A549 (cell line): ENCODE data around the gene ANO2. TPM values are rescaled to one million over a fixed set of nuclear protein-coding genes. Genes with fewer than 3 reads are reported as not detected.

Source experiments
- ATAC-seq, 2 experiments: fragments of 200-7000 bp in 1 of 2; fragments of >200 bp in 1 of 2; cut with Nextera tagmentation in 1 of 2; cut with Tn5 transposase in 1 of 2; 3 replicates each; pipeline versions ENCODE4 v1.8.0 to v1.9.1; 2018 to 2020; ENCODE audit warnings: mild to moderate bottlenecking in 1 of 2, moderate library complexity in 1 of 2
- CTCF ChIA-PET: fragments of 300-600 bp; sonication (Branson Sonifier 250); formaldehyde crosslinking; extraction: SDS; loops from one replicate; lab custom pipeline; 2021; ENCODE audit warnings: antibody characterized with exemption, inconsistent platforms; lab: Yijun Ruan, JAX
- POLR2A ChIA-PET: fragments of 350-600 bp; formaldehyde crosslinking; extraction: SDS; loops from one replicate; lab custom pipeline; 2021; ENCODE audit warnings: antibody characterized with exemption, inconsistent platforms; lab: Yijun Ruan, JAX
- DNase-seq, 2 experiments: peaks; one replicate each; pipeline versions ENCODE4 v3.0.0 to v3.0.0-alpha.2; 2011 to 2016; ENCODE audit warnings: low read depth in 1 of 2, low spot score in 1 of 2
- FAIRE-seq: peaks from 2 replicates; lab custom pipeline; 2011; peaks lifted over from hg19 to GRCh38; lab: Jason Lieb, UNC
- H3K27ac ChIP-seq, 2 experiments: fragments of >200 bp; sonication (Bioruptor Twin); formaldehyde crosslinking; 3 replicates each; pipeline ENCODE4 v1.5.1; 2016 to 2017
- H3K4me1 ChIP-seq: fragments of >200 bp; sonication (Bioruptor Twin); formaldehyde crosslinking; 3 replicates; pipeline ENCODE4 v1.6.1; 2016
- H3K4me2 ChIP-seq: fragments of >200 bp; sonication (Bioruptor Twin); formaldehyde crosslinking; 3 replicates; pipeline ENCODE4 v1.6.1; 2016
- H3K4me3 ChIP-seq: fragments of >200 bp; sonication (Bioruptor Twin); formaldehyde crosslinking; 3 replicates; pipeline ENCODE4 v1.5.1; 2016
- H3K9me3 ChIP-seq: fragments of >200 bp; sonication (Bioruptor Twin); formaldehyde crosslinking; 3 replicates; pipeline ENCODE4 v1.6.1; 2016
- CBX8 ChIP-seq: fragments of 200-600 bp; sonication (generic); IDR thresholded peaks from 2 replicates; pipeline ENCODE4 v1.6.1; 2016
- CTCF ChIP-seq: fragments of >200 bp; sonication (Bioruptor Twin); formaldehyde crosslinking; IDR thresholded peaks from 3 replicates; pipeline ENCODE4 v1.5.1; 2016
- E2F6 ChIP-seq: IDR thresholded peaks from 2 replicates; pipeline ENCODE4 v1.6.1; 2012; ENCODE audit warnings: low read depth, borderline replicate concordance
- EHF ChIP-seq: fragments of 250-450 bp; sonication (Bioruptor Pico); IDR thresholded peaks from 2 replicates; pipeline ENCODE4 v1.5.0; 2020; ENCODE audit warnings: mild to moderate bottlenecking
- EHMT2 ChIP-seq: fragments of 200-600 bp; sonication (generic); IDR thresholded peaks from 2 replicates; pipeline ENCODE4 v1.6.1; 2016; ENCODE audit warnings: antibody characterized with exemption, low read depth, mild to moderate bottlenecking, moderate library complexity
- ESRRA ChIP-seq: fragments of 150-350 bp; IDR thresholded peaks from 2 replicates; pipeline ENCODE4 v1.6.1; 2014; ENCODE audit warnings: mild to moderate bottlenecking, low read length, borderline replicate concordance
- FOSB ChIP-seq: fragments of 250-450 bp; sonication (Bioruptor Pico); IDR thresholded peaks from 2 replicates; pipeline ENCODE4 v1.5.0; 2020; ENCODE audit warnings: mild to moderate bottlenecking, moderate library complexity
- FOXS1 ChIP-seq: fragments of 250-450 bp; sonication (Bioruptor Pico); IDR thresholded peaks from 2 replicates; pipeline ENCODE4 v1.5.0; 2020; ENCODE audit warnings: mild to moderate bottlenecking, moderate library complexity
- GATA3 ChIP-seq: IDR thresholded peaks from 2 replicates; pipeline ENCODE4 v1.6.1; 2012; ENCODE audit warnings: borderline replicate concordance
- HES2 ChIP-seq: fragments of >200 bp; sonication (Bioruptor Twin); formaldehyde crosslinking; IDR thresholded peaks from 2 replicates; pipeline ENCODE4 v1.6.1; 2016
- HEYL ChIP-seq: fragments of 250-450 bp; sonication (Bioruptor Pico); IDR thresholded peaks from 2 replicates; pipeline ENCODE4 v1.8.0; 2021; ENCODE audit warnings: mild to moderate bottlenecking, moderate library complexity
- MAFK ChIP-seq: fragments of 450-650 bp; IDR thresholded peaks from 2 replicates; pipeline ENCODE4 v1.6.1; 2014; ENCODE audit not compliant: partially characterized antibody
- NFE2L2 ChIP-seq: fragments of 150-350 bp; conservative IDR thresholded peaks from 2 replicates; pipeline ENCODE4 v1.6.1; 2014; ENCODE audit warnings: low read length
- NPAS2 ChIP-seq: fragments of 250-450 bp; sonication (Bioruptor Pico); IDR thresholded peaks from 2 replicates; pipeline ENCODE4 v1.8.0; 2022; ENCODE audit warnings: mild to moderate bottlenecking, moderate library complexity, borderline replicate concordance
- NR3C1 ChIP-seq: fragments of >200 bp; sonication (Bioruptor Twin); formaldehyde crosslinking; IDR thresholded peaks from 3 replicates; pipeline ENCODE4 v1.6.1; 2017
- PBX3 ChIP-seq: IDR thresholded peaks from 2 replicates; pipeline ENCODE4 v1.6.1; 2012
- POLR2A ChIP-seq: IDR thresholded peaks from 2 replicates; pipeline ENCODE4 v1.6.1; 2012; ENCODE audit warnings: mild to moderate bottlenecking, low read length
- POLR2AphosphoS2 ChIP-seq: conservative IDR thresholded peaks from 2 replicates; pipeline ENCODE4 v1.6.1; 2012; ENCODE audit warnings: low read length, improper control_type of control experiment, inconsistent platforms
- RARB ChIP-seq: fragments of 250-450 bp; sonication (Bioruptor Pico); IDR thresholded peaks from 2 replicates; pipeline ENCODE4 v1.8.0; 2021; ENCODE audit warnings: mild to moderate bottlenecking, moderate library complexity
- RNF2 ChIP-seq: fragments of 200-600 bp; sonication (generic); IDR thresholded peaks from 2 replicates; pipeline ENCODE4 v1.6.1; 2016; ENCODE audit warnings: low read depth, mild to moderate bottlenecking, antibody characterized with exemption, moderate library complexity, borderline replicate concordance
- SMC3 ChIP-seq: fragments of >200 bp; sonication (Bioruptor Twin); formaldehyde crosslinking; IDR thresholded peaks from 3 replicates; pipeline ENCODE4 v1.6.1; 2018; ENCODE audit warnings: inconsistent platforms
- SREBF2 ChIP-seq: fragments of 450-650 bp; IDR thresholded peaks from 2 replicates; pipeline ENCODE4 v1.6.1; 2014; ENCODE audit warnings: mild to moderate bottlenecking, moderate library complexity
- TFCP2L1 ChIP-seq: fragments of 250-450 bp; sonication (Bioruptor Pico); IDR thresholded peaks from 2 replicates; pipeline ENCODE4 v1.5.0; 2021; ENCODE audit warnings: mild to moderate bottlenecking
- ZC3H11A ChIP-seq: fragments of 450-650 bp; IDR thresholded peaks from 2 replicates; pipeline ENCODE4 v1.6.1; 2014; ENCODE audit warnings: antibody characterized with exemption, mild to moderate bottlenecking
- ZNF302 ChIP-seq: fragments of 250-450 bp; sonication (Bioruptor Pico); IDR thresholded peaks from 2 replicates; pipeline ENCODE4 v1.9.0; 2021; ENCODE audit warnings: inconsistent platforms, mild to moderate bottlenecking, moderate library complexity
- WGBS: methylation state at CpG from one replicate; pipeline ENCODE4 v1.1.6; 2017; ENCODE audit errors: missing lambda C conversion rate; 5-methylcytosine and 5-hydroxymethylcytosine counted together
- polyA plus RNA-seq, 4 experiments: library from polyadenylated mRNA; depleted of rRNA in 3 of 4; stranded (reverse); fragments of >200 nt; fragmentation: RNase III in 1 of 4; extraction: RNeasy Plus Mini Kit Qiagen cat#74134 plus additional on column Dnase treatment in 1 of 4; gene quantifications; 2 replicates in 3 of 4; 3 replicates in 1 of 4; pipeline ENCODE4 v1.2.3, GENCODE V29; 2011 to 2017
- TF ChIP-seq, protein P1 (sequence below): fragments of 250-450 bp; sonication (Bioruptor Pico); IDR thresholded peaks from 2 replicates; pipeline ENCODE4 v1.5.0; 2020; ENCODE audit warnings: low read depth, mild to moderate bottlenecking, moderate library complexity

ANO2 gene
- polyA plus RNA-seq, 2 of the 4 experiments (the other 2 are of a cell fraction): not detected

DNA sequence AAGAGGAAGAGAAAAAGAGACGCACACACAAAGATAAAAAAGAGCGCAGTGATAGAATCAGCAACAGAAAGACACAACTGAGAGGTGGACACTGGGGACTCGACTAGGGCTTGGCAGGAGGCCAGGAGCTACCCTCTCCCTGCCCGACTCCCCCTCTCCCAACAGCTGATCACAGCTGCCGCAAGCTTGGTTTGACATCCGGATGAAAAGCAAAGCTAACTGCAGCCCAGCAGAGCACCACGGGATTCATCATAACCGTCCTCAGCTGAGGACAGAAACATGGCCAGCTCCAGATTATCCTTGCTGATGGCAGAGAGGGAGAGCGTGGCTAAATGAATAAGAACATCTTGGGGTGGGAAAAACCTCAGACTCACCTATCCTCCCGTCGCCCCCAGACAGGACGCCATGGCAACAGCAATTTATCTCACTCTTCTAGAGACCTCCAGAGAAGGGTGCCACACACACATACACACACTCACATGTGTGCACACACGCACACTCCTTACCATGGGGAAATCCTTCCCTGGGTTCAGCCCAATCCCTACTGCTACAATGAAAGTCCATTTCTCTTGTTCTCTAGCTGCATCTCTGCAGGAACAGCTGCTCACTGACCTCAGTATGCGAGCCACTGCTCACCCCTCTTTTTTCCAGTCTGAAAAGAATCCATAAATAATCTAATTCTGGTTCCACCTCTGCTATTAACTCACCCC, 377.9 kb downstream of the ANO2 start:
- FAIRE-seq (no peak), DNase-seq (no peak), ATAC-seq (no peak)
- WGBS: 37% methylated on average over 14 of the region's 14 CpGs
- CTCF ChIA-PET: no interaction called here
- Histone ChIP-seq H3K27ac (no peak overlapping the region), H3K4me1 (no peaks in the 10 kb centered on the region), H3K4me2 (no peak overlapping the region), H3K9me3 (no peaks in the 10 kb centered on the region), H3K4me3 (no peak overlapping the region)
- TF ChIP-seq ZNF302 (CRISPR knock-in tag): no peak
- TF ChIP-seq HES2: no peak
- TF ChIP-seq TFCP2L1 (CRISPR knock-in tag): no peak
- TF ChIP-seq FOXS1 (CRISPR knock-in tag): no peak
- TF ChIP-seq RARB: no peak
- TF ChIP-seq RNF2: no peak
- no peak for TF ChIP-seq POLR2A
- no peak for TF ChIP-seq NR3C1
- no peak for TF ChIP-seq ESRRA
- no peak for TF ChIP-seq NFE2L2
- no peak for TF ChIP-seq SREBF2
- POLR2A ChIA-PET: no interaction called here

- WGBS: 0% methylated on average over 3 of the region's 3 CpGs
- CTCF ChIA-PET: no interaction called here
- FAIRE-seq (no peak), ATAC-seq (no peak), DNase-seq (no peak)
- no peak overlapping the region for H3K4me2 ChIP-seq
- no peaks in the 10 kb centered on the region for H3K4me1 ChIP-seq
- H3K27ac ChIP-seq: no peak overlapping the region
- POLR2A ChIA-PET: no interaction called here
- TF ChIP-seq, protein P1, sequence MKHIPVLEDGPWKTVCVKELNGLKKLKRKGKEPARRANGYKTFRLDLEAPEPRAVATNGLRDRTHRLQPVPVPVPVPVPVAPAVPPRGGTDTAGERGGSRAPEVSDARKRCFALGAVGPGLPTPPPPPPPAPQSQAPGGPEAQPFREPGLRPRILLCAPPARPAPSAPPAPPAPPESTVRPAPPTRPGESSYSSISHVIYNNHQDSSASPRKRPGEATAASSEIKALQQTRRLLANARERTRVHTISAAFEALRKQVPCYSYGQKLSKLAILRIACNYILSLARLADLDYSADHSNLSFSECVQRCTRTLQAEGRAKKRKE (CRISPR knock-in tag): no peak
- TF ChIP-seq SMC3: no peak
- TF ChIP-seq PBX3: no peak
- no peaks in the 10 kb centered on the region for H3K9me3 ChIP-seq
- no peak overlapping the region for H3K4me3 ChIP-seq
These were observed 379.0 kb downstream of the ANO2 start for GRCh38 chr12:5565933-5566599.

GRCh38 chr12:5562581-5562980, 382.5 kb downstream of the ANO2 start:
- ChIA-PET CTCF (interaction anchor here (0.9 kb wide), 1 partner anchor 9 kb away, joined by 3 read pairs; no protein-coding TSS in a partner anchor), POLR2A (no interaction called here)
- FAIRE-seq (no peak), DNase-seq (no peak), ATAC-seq (no peak)
- Histone ChIP-seq H3K4me3 (no peak overlapping the region), H3K27ac (no peak overlapping the region), H3K4me1 (no peaks in the 10 kb centered on the region), H3K9me3 (no peaks in the 10 kb centered on the region), H3K4me2 (no peak overlapping the region)
- no peak for TF ChIP-seq PBX3
- TF ChIP-seq ZC3H11A: no peak
- no peak for TF ChIP-seq RARB
- TF ChIP-seq RNF2: no peak
- no peak for TF ChIP-seq NPAS2 (CRISPR knock-in tag)
- TF ChIP-seq POLR2AphosphoS2: no peak
- TF ChIP-seq MAFK: no peak
- no peak for TF ChIP-seq FOXS1 (CRISPR knock-in tag)
- no peak for TF ChIP-seq NFE2L2
- TF ChIP-seq HEYL (CRISPR knock-in tag): no peak
- no peak for TF ChIP-seq CBX8
- TF ChIP-seq CTCF: no peak
- no peak for TF ChIP-seq E2F6
- no peak for TF ChIP-seq FOSB (CRISPR knock-in tag)
- TF ChIP-seq EHMT2: no peak
- no peak for TF ChIP-seq TFCP2L1 (CRISPR knock-in tag)
- TF ChIP-seq GATA3: no peak
- TF ChIP-seq EHF: no peak
- 8% methylated on average over 3 of the region's 3 CpGs for WGBS
